ENCODE data around the gene SHOX.

Gene SHOX

GRCh38 chrX:633985-634958, 3.7 kb downstream of the SHOX start:
- Histone ChIP-seq H3K4me3 (no peak overlapping the region), H3K27ac (peak overlapping the region in 1 of 21 experiments; percentile 45)

DNA sequence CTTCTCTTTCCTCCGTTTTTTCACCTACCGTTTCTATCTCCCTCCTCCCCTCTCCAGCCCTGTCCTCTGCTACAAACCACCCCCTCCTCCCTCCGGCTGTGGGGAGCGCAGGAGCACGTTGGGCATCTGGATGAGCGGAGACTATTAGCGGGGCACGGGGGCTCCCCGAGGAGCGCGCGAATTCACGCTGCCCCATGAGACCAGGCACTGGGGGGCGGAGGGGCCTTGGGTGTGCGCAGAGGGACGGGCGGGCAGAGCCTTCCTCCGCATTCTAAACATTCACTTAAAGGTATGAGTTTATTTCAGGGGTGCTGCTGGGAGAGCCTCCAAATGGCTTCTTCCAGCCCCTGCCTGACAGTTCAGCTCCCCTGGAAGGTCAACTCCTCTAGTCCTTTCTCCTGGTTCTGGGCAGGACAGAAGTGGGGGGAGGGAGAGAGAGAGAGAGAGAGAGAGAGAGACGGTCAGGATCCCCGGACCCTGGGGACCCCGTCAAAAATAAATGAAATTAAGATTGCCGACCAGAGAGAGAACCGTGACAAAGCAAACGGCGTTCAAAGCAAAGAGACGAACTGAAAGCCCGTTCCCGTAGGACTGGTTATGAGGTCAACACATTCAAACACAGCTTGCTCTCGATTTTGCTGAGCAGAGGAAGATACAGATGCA, 5.0 kb downstream of the SHOX start:
- Histone ChIP-seq H3K4me3 (no peak overlapping the region), H3K27ac (peak overlapping the region in 1 of 21 experiments; percentile 40)

DNA sequence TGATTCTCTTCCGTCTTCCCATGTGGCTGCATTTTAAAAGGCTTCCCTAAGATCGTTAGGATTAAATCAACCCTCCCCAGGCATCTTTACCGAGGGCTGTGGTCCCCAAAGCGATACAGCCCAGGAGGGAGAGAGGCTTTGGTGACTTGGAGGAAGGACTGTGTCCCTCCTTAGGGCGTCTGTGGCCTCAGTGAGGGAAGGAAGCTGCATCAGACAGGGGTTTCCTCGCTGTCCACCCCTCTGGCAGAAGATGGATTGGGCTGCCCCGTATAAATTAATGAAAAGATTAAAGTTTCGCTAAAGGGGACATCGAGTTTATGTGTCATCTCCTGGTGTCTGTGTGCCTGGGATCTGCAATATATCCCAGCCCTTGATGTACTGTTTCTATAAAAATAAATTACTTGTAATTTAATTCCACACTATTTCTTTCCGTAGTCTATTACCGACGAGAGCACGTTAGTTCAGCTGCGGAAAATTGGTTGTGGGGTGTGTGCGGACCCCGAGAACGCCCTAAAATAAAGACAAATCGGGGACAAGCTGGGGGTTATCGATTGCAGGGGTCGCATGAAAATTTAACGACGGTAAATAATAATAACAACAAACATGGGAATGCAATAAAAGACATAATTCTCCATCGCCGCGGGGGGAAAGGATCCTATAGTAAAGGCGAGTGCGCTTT, 6.5 kb downstream of the SHOX start:
- Histone ChIP-seq H3K27ac (peak overlapping the region in 1 of 21 experiments; percentile 5), H3K4me3 (peak overlapping the region in 1 of 7 experiments; percentile 1)

- H3K4me3 ChIP-seq = peak overlapping the region in 1 of 7 experiments; percentile 1
- peak overlapping the region in 1 of 21 experiments; percentile 5 for H3K27ac ChIP-seq
These were observed 7.3 kb downstream of the SHOX start for GRCh38 chrX:637660-638481.

- Histone ChIP-seq H3K4me3 (no peak overlapping the region), H3K27ac (peak overlapping the region in 1 of 21 experiments; percentile 5)
These were observed 8.0 kb downstream of the SHOX start for GRCh38 chrX:638482-639131.

DNA sequence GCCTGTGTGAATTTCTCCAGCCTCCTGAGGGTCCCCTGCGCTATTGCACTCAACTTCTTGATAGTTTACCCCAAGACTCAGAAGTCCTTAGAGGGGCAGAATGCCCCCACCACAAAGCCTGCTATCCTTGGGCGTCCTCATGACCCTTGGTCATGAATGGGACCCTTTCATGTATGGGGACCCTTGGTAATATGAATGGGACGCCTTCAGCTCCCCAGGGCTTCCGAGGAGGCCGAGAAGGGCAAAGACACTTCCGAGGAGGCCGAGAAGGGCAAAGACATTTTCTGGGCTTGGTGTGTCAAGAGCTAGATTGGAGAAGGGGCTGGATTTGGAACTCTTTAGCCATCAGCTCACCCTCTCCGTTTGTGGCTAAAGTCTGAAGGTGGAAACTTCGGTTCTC, 8.6 kb downstream of the SHOX start:
- H3K4me3 ChIP-seq = no peak overlapping the region
- no peak overlapping the region for H3K27ac ChIP-seq

DNA sequence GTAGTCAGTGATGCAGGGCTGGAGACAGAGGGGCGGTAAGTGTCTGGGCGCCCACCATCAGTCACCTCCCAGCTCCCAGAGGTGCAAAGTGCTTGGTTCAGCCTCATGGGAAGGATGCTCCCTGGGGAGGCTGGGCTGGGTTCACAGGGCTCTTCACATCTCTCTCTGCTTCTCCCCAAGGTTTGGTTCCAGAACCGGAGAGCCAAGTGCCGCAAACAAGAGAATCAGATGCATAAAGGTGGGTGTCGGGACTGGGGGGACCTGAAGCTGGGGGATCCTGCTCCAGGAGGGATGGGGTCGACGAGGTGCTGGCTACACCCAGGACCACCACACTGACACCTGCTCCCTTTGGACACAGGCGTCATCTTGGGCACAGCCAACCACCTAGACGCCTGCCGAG, 10.1 kb downstream of the SHOX start:
- Histone ChIP-seq H3K4me3 (no peak overlapping the region), H3K27ac (no peak overlapping the region)

DNA sequence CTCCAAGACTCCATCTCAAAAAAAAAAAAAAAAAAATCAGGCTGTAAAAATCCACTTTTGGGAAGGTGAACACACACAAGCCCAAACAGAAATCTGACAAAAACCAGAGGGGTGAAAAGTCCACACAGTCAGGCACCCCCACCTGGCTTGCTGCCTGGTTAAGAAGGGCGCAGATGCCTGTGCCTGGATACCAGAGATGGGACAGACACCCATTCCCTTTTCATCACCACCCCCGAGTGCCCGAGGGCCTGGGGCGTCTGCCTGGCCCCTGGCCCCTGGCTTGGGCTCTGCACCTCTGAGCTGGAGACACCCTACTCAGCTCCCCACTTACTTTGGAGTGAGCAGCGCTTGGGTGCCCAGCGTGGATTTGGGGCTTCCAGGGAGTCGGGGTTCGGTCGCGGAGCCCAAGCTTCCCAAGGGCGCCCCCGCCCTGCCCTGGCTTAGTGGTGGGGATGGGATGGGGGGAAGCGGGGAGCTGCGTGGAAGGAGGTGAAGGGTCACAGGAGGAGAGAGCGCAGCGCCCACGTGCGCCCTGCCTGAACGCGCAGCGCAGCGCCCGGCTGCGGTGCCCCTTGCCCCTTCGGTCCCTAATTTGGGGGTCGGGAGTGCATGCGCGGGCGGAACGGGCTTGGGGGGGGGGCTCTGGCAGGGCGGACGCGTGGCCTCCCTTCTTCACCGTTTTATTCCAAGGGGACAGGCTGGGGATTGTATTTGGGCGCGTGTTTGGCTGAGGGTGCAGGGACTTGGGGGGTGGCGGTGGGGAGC, 11.3 kb downstream of the SHOX start:
- Histone ChIP-seq H3K27ac (no peak overlapping the region), H3K4me3 (no peak overlapping the region)

DNA sequence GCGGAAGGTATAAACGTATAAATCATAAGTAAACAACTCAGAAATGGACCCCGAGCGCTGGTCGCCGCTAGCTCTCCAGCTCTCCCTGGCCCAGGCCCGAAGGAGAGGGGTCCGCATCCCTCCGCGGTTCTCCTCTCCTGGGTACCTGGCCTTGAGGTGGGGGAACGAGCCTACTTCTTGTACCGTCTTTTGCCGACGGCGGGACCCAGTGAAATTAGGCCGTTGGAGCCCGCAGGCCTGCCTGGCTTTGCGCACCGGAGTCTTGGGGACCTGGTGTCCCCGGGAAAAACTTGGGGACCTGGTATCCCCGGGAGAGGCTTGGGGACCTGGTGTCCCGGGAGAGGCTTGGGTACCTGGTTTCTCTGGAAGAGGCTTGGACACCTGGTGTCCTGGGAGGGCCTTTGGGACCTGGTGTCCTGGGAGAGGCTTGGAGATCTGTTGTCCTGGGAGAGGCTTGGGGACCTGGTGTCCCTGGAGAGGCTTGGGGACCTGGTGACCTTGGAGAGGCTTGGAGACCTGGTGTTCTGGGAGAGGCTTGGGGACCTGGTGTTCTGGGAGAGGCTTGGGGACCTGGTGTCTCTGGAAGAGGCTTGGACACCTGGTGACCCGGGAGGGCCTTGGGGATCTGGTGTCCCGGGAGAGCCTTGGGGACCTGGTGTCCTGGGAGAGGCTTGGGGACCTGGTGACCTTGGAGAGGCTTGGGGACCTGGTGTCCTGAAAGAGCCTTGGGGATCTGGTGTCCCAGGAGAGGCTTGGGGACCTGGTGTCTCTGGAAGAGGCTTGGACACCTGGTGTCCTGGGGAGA, 12.0 kb downstream of the SHOX start:
- no peak overlapping the region for H3K4me3 ChIP-seq
- H3K27ac ChIP-seq = no peak overlapping the region

GRCh38 chrX:643241-643595, 12.6 kb downstream of the SHOX start:
- Histone ChIP-seq H3K4me3 (no peak overlapping the region), H3K27ac (no peak overlapping the region)

DNA sequence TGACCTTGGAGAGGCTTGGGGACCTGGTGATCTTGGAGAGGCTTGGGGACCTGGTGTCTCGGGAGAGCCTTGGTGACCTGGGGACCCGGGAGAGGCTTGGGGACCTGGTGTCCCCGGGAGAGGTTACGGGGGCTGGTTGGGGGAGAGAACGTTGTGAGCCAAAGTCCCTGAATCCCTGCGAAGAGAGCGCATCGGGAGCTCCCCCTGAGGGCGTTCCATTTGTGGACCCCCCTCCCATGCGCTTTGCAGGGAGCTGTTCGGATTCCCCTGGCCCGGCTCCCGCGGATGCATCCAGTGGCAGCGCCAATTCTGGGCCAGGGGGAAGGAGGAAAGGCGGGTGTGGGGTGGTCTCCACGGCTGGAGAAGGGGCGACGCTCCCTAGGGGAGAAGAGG, 13.3 kb downstream of the SHOX start:
- no peak overlapping the region for H3K27ac ChIP-seq
- H3K4me3 ChIP-seq = no peak overlapping the region

GRCh38 chrX:644304-645281, 14.0 kb downstream of the SHOX start:
- no peak overlapping the region for H3K27ac ChIP-seq
- no peak overlapping the region for H3K4me3 ChIP-seq

DNA sequence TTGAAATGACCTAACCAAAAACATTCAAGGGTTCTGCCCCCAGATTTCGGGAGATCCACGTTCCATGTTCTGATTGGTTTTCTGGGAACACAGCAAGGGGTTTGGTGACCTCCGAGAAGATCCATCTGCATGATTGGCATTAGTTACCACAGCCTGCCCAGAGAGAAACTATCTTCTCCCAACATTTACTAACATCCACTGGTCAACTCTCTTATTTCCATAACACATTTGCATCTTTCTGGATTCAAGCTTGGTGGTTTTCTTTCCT, 15.6 kb downstream of the SHOX start:
- no peak overlapping the region for H3K4me3 ChIP-seq
- H3K27ac ChIP-seq = no peak overlapping the region

DNA sequence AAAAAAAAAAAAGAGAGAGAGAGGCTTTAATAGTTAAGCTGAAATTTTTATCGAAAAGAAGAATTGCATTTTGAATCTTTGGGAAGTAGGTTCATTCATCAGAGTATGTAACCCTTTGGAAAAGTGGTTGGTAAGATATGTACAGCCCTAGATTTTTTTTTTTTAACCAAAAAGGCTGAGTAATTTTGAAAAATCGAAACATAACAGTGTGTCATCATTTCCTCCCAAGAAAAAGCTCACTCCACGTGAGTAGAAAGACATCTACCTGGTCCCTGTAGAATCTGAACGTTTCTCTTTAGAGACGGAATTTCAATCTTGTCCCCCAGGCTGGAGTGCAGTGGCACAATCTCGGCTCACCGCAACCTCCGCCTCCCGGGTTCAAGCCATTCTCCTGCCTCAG, 16.2 kb downstream of the SHOX start:
- no peak overlapping the region for H3K27ac ChIP-seq
- no peak overlapping the region for H3K4me3 ChIP-seq

DNA sequence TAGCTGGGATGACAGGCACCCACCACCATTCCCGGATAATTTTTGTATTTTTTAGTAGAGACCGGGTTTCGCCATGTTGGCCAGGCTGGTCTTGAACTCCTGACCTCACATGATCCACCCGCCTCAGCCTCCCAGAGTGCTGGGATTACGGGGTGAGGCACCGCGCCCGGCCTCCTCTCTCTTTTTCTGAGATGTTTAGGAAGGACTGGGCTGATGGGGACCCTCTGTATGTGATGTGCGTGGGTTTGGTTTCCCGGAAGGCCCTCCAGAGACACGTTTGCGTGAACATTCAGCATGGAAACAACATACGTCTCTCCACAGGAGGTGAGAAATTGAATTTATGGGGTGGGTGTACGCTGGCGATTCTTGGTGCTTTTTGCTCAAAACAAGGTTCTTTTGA, 18.6 kb downstream of the SHOX start:
- no peak overlapping the region for H3K27ac ChIP-seq
- no peak overlapping the region for H3K4me3 ChIP-seq

DNA sequence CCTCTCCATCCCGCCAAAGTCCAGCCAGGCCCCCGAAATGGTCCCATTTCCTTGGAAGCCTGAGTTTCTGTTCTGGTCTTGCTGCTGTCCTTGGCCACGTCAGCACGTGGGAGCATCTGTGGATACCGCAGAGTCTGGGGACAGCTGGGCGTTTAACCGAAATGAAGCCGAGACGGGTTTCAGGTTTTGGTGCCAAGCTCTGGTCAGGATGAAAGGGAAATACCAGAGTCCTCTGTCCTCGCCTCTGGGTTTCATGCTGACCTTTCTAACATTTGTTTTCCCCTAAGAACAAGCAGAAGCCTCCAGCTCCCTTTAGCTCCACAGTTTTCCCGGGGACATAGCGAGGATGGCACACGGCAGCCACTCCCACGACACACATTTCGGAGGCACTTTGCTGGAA, 19.7 kb downstream of the SHOX start:
- Histone ChIP-seq H3K4me3 (no peak overlapping the region), H3K27ac (peak overlapping the region in 1 of 21 experiments; percentile 11)

DNA sequence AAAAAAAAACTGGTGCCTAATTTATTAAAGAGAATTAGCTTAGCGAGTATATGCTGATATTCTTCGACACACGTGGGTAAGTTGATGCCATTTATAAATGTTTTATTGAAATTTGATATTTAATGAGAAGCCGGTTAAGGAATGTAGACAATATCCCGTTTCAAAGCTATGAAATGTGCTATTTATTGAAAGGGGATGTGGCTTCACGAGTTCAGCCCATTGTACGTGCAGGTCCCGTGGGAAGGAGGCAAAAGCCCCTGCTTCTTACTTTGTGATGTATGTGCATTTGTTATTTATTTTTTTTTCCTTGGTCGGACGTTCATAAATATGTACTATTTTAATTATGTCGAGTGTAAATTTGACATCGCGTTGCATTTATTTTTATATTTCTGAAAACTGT, 20.2 kb downstream of the SHOX start:
- H3K27ac ChIP-seq = no peak overlapping the region
- H3K4me3 ChIP-seq = no peak overlapping the region
